Kidney epithelial cell (primary cell): ENCODE results near the gene ACAN. TPM values are rescaled to one million over a fixed set of nuclear protein-coding genes. Genes with fewer than 3 reads are reported as not detected.

ENCODE experiments used
- DNase-seq: peaks from one replicate; pipeline ENCODE4 v3.0.0-alpha.2; 2010; ENCODE audit warnings: low read depth
- H3K27me3 ChIP-seq: 2 replicates; pipeline ENCODE4 v1.6.0; 2011; ENCODE audit warnings: low read length; ENCODE audit not compliant: control insufficient read depth, insufficient read depth
- H3K36me3 ChIP-seq: 2 replicates; pipeline ENCODE4 v1.5.1; 2011; ENCODE audit warnings: low read length; ENCODE audit not compliant: control insufficient read depth, insufficient read depth
- H3K4me3 ChIP-seq: 2 replicates; pipeline ENCODE4 v1.5.1; 2011; ENCODE audit warnings: low read depth, mild to moderate bottlenecking, control low read depth, low read length
- CTCF ChIP-seq: IDR thresholded peaks from 2 replicates; pipeline ENCODE4 v1.5.1; 2011; ENCODE audit warnings: mild to moderate bottlenecking, moderate library complexity, low read length, control low read depth, inconsistent platforms; ENCODE audit not compliant: insufficient read depth, poor library complexity, severe bottlenecking
- total RNA-seq: library from RNA; depleted of rRNA; stranded (reverse); fragments of >200 nt; gene quantifications from 2 replicates; pipeline ENCODE4 v1.2.3, GENCODE V29; 2015

The ACAN gene
- total RNA-seq, 1 donor from 2014 or later, result 0.08 TPM

GRCh38 chr15:88852476-88852875 is 49.2 kb downstream of the ACAN start:
- Histone ChIP-seq H3K36me3 (no peaks in the 10 kb centered on the region), H3K27me3 (peaks cover 7% of the 10 kb centered on the region), H3K4me3 (no peak overlapping the region)
- TF ChIP-seq CTCF, result no peak
- DNase-seq, result no peak

- no peak for TF ChIP-seq CTCF
- no peak for DNase-seq
- H3K27me3 ChIP-seq, result no peaks in the 10 kb centered on the region
Observed at GRCh38 chr15:88858934-88859333, 55.7 kb downstream of the ACAN start.

GRCh38 chr15:88859550-88859949 is 56.3 kb downstream of the ACAN start:
- no peak for TF ChIP-seq CTCF
- no peak overlapping the region for H3K4me3 ChIP-seq

More at GRCh38 chr15:88858934-88859333, 55.7 kb downstream of the ACAN start:
- Histone ChIP-seq H3K36me3 (no peaks in the 10 kb centered on the region), H3K4me3 (no peak overlapping the region)

GRCh38 chr15:88860212-88860611 is 57.0 kb downstream of the ACAN start:
- H3K27me3 ChIP-seq, result no peaks in the 10 kb centered on the region
- TF ChIP-seq CTCF, result no peak
- H3K36me3 ChIP-seq, result no peaks in the 10 kb centered on the region
- no peak for DNase-seq
- H3K4me3 ChIP-seq, result no peak overlapping the region

More at GRCh38 chr15:88859550-88859949, 56.3 kb downstream of the ACAN start:
- no peaks in the 10 kb centered on the region for H3K27me3 ChIP-seq
- DNase-seq, result no peak
- H3K36me3 ChIP-seq, result no peaks in the 10 kb centered on the region

- H3K4me3 ChIP-seq, result no peak overlapping the region
- no peaks in the 10 kb centered on the region for H3K36me3 ChIP-seq
- no peak for TF ChIP-seq CTCF
- no peak for DNase-seq
- H3K27me3 ChIP-seq, result no peaks in the 10 kb centered on the region
Observed at GRCh38 chr15:88863412-88863811, 60.2 kb downstream of the ACAN start.

GRCh38 chr15:88864861-88865497 is 61.7 kb downstream of the ACAN start:
- peaks cover 4% of the 10 kb centered on the region for H3K27me3 ChIP-seq
- DNase-seq, result no peak
- no peak for TF ChIP-seq CTCF
- H3K36me3 ChIP-seq, result no peaks in the 10 kb centered on the region
- no peak overlapping the region for H3K4me3 ChIP-seq
